Mesenchymal stem cell (in vitro differentiated cells and primary cell): ENCODE measurements around the gene MMP24OS.

Source experiments
- DNase-seq: peaks from one replicate; pipeline ENCODE4 v3.0.0-alpha.2; 2013
- H2AFZ ChIP-seq: one replicate; pipeline ENCODE4 v1.6.1; 2013; ENCODE audit warnings: low read depth, mild to moderate bottlenecking, control low read depth, inconsistent platforms, low read length, moderate library complexity
- H2AK5ac ChIP-seq: 2 replicates; pipeline ENCODE4 v1.6.1; 2013; ENCODE audit warnings: low read length, moderate library complexity, mild to moderate bottlenecking, inconsistent platforms; ENCODE audit not compliant: severe bottlenecking
- H2BK120ac ChIP-seq: one replicate; pipeline ENCODE4 v1.6.1; 2013; ENCODE audit warnings: low read depth, mild to moderate bottlenecking, inconsistent platforms, low read length, moderate library complexity
- H2BK12ac ChIP-seq, 2 experiments: one replicate each; pipeline ENCODE4 v1.6.1; 2013; ENCODE audit warnings: inconsistent platforms in 2 of 2, low read length in 2 of 2, mild to moderate bottlenecking in 2 of 2, moderate library complexity in 2 of 2, control low read depth in 1 of 2
- H2BK15ac ChIP-seq: one replicate; pipeline ENCODE4 v1.6.1; 2013; ENCODE audit warnings: mild to moderate bottlenecking, low read depth, inconsistent platforms; ENCODE audit not compliant: poor library complexity, severe bottlenecking
- H2BK5ac ChIP-seq: 2 replicates; pipeline ENCODE4 v1.6.1; 2013; ENCODE audit warnings: low read depth, mild to moderate bottlenecking, low read length, control low read depth, inconsistent platforms; ENCODE audit not compliant: poor library complexity, severe bottlenecking
- H3K14ac ChIP-seq, 2 experiments: one replicate each; pipeline ENCODE4 v1.6.1; 2013; ENCODE audit warnings: inconsistent platforms in 2 of 2, low read length in 2 of 2, control low read depth in 1 of 2, mild to moderate bottlenecking in 1 of 2, moderate library complexity in 1 of 2
- H3K18ac ChIP-seq, 2 experiments: one replicate each; pipeline ENCODE4 v1.6.1; 2013; ENCODE audit warnings: inconsistent platforms in 2 of 2, low read length in 2 of 2, control low read depth in 1 of 2, low read depth in 1 of 2, mild to moderate bottlenecking in 1 of 2
- H3K23ac ChIP-seq, 2 experiments: one replicate each; pipeline ENCODE4 v1.6.1; 2013; ENCODE audit warnings: inconsistent platforms in 2 of 2, low read length in 2 of 2, mild to moderate bottlenecking in 2 of 2, moderate library complexity in 2 of 2, control low read depth in 1 of 2
- H3K27ac ChIP-seq: 2 replicates; pipeline ENCODE4 v1.5.1; 2013; ENCODE audit warnings: mild to moderate bottlenecking, moderate library complexity, low read length, control low read depth, inconsistent platforms; ENCODE audit not compliant: poor library complexity, severe bottlenecking
- H3K27me3 ChIP-seq, 2 experiments: 2 replicates each; pipeline versions ENCODE4 v1.6.1 to v1.7.0; 2013; ENCODE audit warnings: low read length in 2 of 2, mild to moderate bottlenecking in 2 of 2, moderate library complexity in 2 of 2, control low read depth in 1 of 2, inconsistent platforms in 1 of 2; ENCODE audit not compliant: control insufficient read depth in 1 of 2, insufficient read depth in 1 of 2
- H3K36me3 ChIP-seq, 2 experiments: 2 replicates each; pipeline versions ENCODE4 v1.6.1 to v1.7.0; 2013; ENCODE audit warnings: low read length in 2 of 2, control low read depth in 1 of 2, inconsistent platforms in 1 of 2, low read depth in 1 of 2, mild to moderate bottlenecking in 1 of 2; ENCODE audit not compliant: insufficient read depth in 2 of 2, control insufficient read depth in 1 of 2
- H3K4ac ChIP-seq, 2 experiments: one replicate each; pipeline ENCODE4 v1.6.1; 2013; ENCODE audit warnings: inconsistent platforms in 2 of 2, low read length in 2 of 2, mild to moderate bottlenecking in 2 of 2, moderate library complexity in 2 of 2, control low read depth in 1 of 2, low read depth in 1 of 2
- H3K4me1 ChIP-seq: 2 replicates; pipeline ENCODE4 v1.6.1; 2013; ENCODE audit warnings: low read depth, low read length, control low read depth; ENCODE audit not compliant: control insufficient read depth, insufficient read depth
- H3K4me2 ChIP-seq: 2 replicates; pipeline ENCODE4 v1.6.1; 2013; ENCODE audit warnings: low read length, mild to moderate bottlenecking, inconsistent platforms; ENCODE audit not compliant: poor library complexity, severe bottlenecking
- H3K4me3 ChIP-seq, 2 experiments: 2 replicates each; pipeline versions ENCODE4 v1.5.1 to v1.7.0; 2013; ENCODE audit warnings: low read length in 2 of 2, mild to moderate bottlenecking in 2 of 2, control low read depth in 1 of 2, low read depth in 1 of 2; ENCODE audit not compliant: insufficient read depth in 1 of 2
- H3K79me1 ChIP-seq: replicated peaks from 2 replicates; pipeline ENCODE4 v1.6.1; 2013; ENCODE audit warnings: mild to moderate bottlenecking, control low read depth, low read length, inconsistent platforms; ENCODE audit not compliant: poor library complexity, severe bottlenecking
- H3K9ac ChIP-seq: 2 replicates; pipeline ENCODE4 v1.7.0; 2013; ENCODE audit warnings: mild to moderate bottlenecking, low read length, moderate library complexity
- H3K9me3 ChIP-seq: 2 replicates; pipeline ENCODE4 v1.7.0; 2013; ENCODE audit warnings: mild to moderate bottlenecking, low read length; ENCODE audit not compliant: control insufficient read depth
- H4K8ac ChIP-seq: one replicate; pipeline ENCODE4 v1.6.1; 2013; ENCODE audit warnings: inconsistent platforms, mild to moderate bottlenecking, low read length, moderate library complexity
- H4K91ac ChIP-seq: one replicate; pipeline ENCODE4 v1.6.1; 2013; ENCODE audit warnings: mild to moderate bottlenecking, low read length, inconsistent platforms
- WGBS: methylation state at CpG from one replicate; pipeline ENCODE4 v1.1.7; 2013; ENCODE audit warnings: mixed read lengths; 5-methylcytosine and 5-hydroxymethylcytosine counted together

MMP24OS gene

GRCh38 chr20:35298264-35298663 lies 20.3 kb upstream of the MMP24OS start:
- Histone ChIP-seq H3K23ac (no peak overlapping the region), H3K36me3 (no peaks in the 10 kb centered on the region), H2BK5ac (no peak overlapping the region), H3K4me2 (no peak overlapping the region), H3K4ac (no peak overlapping the region), H2BK12ac (no peak overlapping the region), H4K8ac (no peak overlapping the region), H3K18ac (no peak overlapping the region), H3K14ac (no peak overlapping the region), H2AFZ (no peak overlapping the region), H3K79me1 (no peaks in the 10 kb centered on the region), H2BK15ac (no peak overlapping the region), H3K27me3 (peaks cover 0 to 26% of the 10 kb centered on the region in 2 experiments), H3K9ac (no peak overlapping the region), H3K4me3 (no peak overlapping the region), H3K27ac (no peak overlapping the region), H4K91ac (no peak overlapping the region), H3K9me3 (no peaks in the 10 kb centered on the region), H2BK120ac (no peak overlapping the region), H2AK5ac (no peak overlapping the region), H3K4me1 (peaks cover 23% of the 10 kb centered on the region)
- DNase-seq, result no peak
- WGBS, result 94% methylated on average over 5 of the region's 5 CpGs

DNA sequence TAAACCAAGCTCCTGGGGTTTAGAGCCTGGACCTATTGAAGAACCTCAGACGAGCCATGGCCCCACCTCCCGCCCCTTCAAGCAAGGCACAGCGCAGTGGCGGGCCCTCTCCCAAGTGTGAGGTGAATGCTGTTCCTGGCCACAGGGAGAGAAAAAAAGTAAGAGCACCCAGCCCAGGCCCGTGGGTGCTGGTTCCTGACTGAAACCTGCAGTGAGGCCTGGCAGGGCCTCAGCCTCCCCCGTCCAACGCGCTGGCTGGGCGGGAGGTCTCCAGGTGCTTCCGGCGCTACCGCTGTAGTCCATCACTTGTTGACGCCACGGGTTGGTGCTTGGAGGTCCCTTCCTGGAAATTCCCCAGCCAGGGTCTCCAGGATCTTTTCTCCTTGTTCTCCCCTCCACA lies 19.8 kb upstream of the MMP24OS start:
- Histone ChIP-seq H3K27me3 (peaks cover 0 to 30% of the 10 kb centered on the region in 2 experiments), H2AFZ (no peak overlapping the region), H3K4me2 (no peak overlapping the region), H3K4me3 (no peak overlapping the region), H3K23ac (no peak overlapping the region), H4K91ac (no peak overlapping the region), H3K14ac (no peak overlapping the region), H3K18ac (no peak overlapping the region), H4K8ac (no peak overlapping the region), H2BK15ac (no peak overlapping the region), H2BK5ac (no peak overlapping the region), H3K27ac (no peak overlapping the region), H2BK120ac (no peak overlapping the region), H2BK12ac (no peak overlapping the region), H3K9ac (no peak overlapping the region), H3K4ac (no peak overlapping the region), H3K79me1 (no peaks in the 10 kb centered on the region), H3K4me1 (peaks cover 18% of the 10 kb centered on the region), H3K36me3 (no peaks in the 10 kb centered on the region), H2AK5ac (no peak overlapping the region), H3K9me3 (no peaks in the 10 kb centered on the region)
- WGBS, result 94% methylated on average over 14 of the region's 14 CpGs
- no peak for DNase-seq

DNA sequence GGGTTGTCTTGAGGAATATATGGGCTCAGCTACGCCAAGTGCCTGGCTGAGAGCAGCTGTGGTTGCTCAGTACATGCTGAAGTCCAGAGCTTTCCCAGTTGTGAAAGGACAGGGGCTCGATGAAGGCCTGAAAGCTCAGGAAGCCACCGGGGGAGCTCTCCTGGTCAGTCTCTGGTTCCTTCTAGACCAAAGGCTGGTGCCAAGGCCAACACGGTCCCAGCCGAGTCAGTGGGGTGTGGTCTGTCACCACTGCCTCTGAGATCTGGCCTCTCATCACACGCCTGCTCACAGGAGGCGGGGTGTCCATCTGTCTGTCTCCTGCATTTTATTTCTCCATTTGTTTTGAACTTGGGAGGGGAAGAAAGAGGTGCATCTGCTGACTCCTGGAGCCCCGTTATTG lies 19.2 kb upstream of the MMP24OS start:
- Histone ChIP-seq H3K4ac (no peak overlapping the region), H2AK5ac (peak overlapping the region; percentile 45), H3K4me1 (peaks cover 16% of the 10 kb centered on the region), H2BK120ac (no peak overlapping the region), H2BK12ac (no peak overlapping the region), H2BK15ac (no peak overlapping the region), H3K14ac (no peak overlapping the region), H3K23ac (no peak overlapping the region), H3K18ac (no peak overlapping the region), H4K8ac (no peak overlapping the region), H3K4me3 (no peak overlapping the region), H2BK5ac (no peak overlapping the region), H3K9ac (no peak overlapping the region), H3K27ac (no peak overlapping the region), H3K36me3 (no peaks in the 10 kb centered on the region), H3K79me1 (no peaks in the 10 kb centered on the region), H2AFZ (no peak overlapping the region), H4K91ac (no peak overlapping the region), H3K4me2 (no peak overlapping the region), H3K27me3 (peaks cover 0 to 33% of the 10 kb centered on the region in 2 experiments), H3K9me3 (no peaks in the 10 kb centered on the region)
- no peak for DNase-seq
- WGBS, result 76% methylated on average over 6 of the region's 8 CpGs

DNA sequence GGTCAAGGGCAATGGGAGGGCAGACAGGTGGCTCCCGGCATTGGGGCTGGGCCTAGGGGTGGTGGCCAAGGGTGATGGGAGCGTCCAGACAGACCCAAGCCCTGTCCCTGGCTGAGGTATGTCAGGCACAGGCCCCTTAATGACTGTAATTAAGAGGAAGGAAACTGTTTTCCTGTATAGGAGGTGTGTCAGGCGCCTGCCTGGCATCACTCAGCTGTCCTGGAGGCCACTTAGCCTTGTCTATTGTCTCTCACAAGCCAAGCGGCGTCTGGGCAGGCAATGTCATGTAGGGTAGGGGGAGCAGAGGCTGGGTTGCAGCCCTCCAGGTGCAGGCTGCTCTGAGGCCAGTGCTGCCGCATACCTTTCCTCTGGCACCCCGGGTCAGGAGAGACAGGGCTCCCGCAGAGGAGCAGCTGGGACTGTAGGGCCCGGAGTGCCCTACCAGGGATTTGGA lies 18.2 kb upstream of the MMP24OS start:
- no peak overlapping the region for H2BK120ac ChIP-seq
- no peak overlapping the region for H3K4me2 ChIP-seq
- no peak overlapping the region for H2BK5ac ChIP-seq
- no peak overlapping the region for H3K4me3 ChIP-seq
- DNase-seq, result no peak
- H3K27ac ChIP-seq, result no peak overlapping the region
- no peak overlapping the region for H2BK15ac ChIP-seq
- H3K18ac ChIP-seq, result no peak overlapping the region
- H3K9me3 ChIP-seq, result no peaks in the 10 kb centered on the region
- no peak overlapping the region for H3K14ac ChIP-seq
- H4K8ac ChIP-seq, result no peak overlapping the region
- H3K36me3 ChIP-seq, result no peaks in the 10 kb centered on the region
- no peak overlapping the region for H2AFZ ChIP-seq
- peaks cover 0 to 33% of the 10 kb centered on the region in 2 experiments for H3K27me3 ChIP-seq
- H2BK12ac ChIP-seq, result peak overlapping the region in 1 of 2 experiments; percentile 25
- no peak overlapping the region for H3K4ac ChIP-seq
- H3K79me1 ChIP-seq, result no peaks in the 10 kb centered on the region
- H3K23ac ChIP-seq, result no peak overlapping the region
- H3K4me1 ChIP-seq, result peaks cover 11% of the 10 kb centered on the region
- no peak overlapping the region for H4K91ac ChIP-seq
- WGBS, result 82% methylated on average over 9 of the region's 9 CpGs
- no peak overlapping the region for H3K9ac ChIP-seq
- no peak overlapping the region for H2AK5ac ChIP-seq
